ENCODE data around the gene PPP1R9B. TPM values are rescaled to one million over a fixed set of nuclear protein-coding genes. Genes with fewer than 3 reads are reported as not detected.
A peak's percentile ranks its signal among the peaks of the same experiment; 100 is the strongest.

Gene PPP1R9B
- total RNA-seq, 1 donor from 2014 or later, result 63.5 TPM

DNA sequence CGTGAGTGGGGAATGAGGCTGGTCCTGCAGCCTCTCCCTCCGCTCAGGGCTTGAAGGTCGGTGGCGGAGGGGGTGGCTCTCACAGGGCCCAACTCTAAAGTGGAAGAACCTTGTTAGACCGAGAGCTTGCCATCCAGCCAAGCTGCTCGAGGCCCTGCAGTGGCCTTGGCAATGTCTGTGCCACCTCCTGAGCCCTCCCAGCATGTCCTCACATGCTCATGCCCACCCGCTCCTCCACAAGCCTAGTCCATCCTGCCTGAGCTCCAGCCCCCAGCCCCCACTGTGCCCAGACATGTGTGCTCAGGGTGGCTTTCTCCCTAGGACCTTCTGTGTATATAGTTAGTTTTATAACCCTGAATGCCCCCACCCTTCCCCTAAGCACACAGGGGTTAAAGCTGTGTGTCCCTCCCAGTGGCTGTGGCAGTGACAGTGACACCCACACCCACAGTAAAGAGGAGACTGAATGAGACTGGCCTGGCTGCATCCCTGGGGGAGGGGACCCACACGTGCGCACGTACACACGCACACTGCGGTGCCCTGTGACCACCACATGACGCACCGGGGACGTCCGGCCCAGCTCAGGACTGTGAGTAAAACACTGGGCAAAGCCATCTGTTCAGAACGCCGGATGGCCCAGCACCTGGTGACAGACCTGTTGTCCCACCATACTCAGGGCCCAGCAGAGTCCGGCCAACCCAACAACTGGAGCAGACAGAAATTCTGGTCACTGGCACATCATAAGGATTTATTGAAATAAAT lies 39.7 kb downstream of the PPP1R9B start:
- DNase-seq (ENCODE audit: low spot score in 2 of 2), result no peak
- TF ChIP-seq, protein P1, sequence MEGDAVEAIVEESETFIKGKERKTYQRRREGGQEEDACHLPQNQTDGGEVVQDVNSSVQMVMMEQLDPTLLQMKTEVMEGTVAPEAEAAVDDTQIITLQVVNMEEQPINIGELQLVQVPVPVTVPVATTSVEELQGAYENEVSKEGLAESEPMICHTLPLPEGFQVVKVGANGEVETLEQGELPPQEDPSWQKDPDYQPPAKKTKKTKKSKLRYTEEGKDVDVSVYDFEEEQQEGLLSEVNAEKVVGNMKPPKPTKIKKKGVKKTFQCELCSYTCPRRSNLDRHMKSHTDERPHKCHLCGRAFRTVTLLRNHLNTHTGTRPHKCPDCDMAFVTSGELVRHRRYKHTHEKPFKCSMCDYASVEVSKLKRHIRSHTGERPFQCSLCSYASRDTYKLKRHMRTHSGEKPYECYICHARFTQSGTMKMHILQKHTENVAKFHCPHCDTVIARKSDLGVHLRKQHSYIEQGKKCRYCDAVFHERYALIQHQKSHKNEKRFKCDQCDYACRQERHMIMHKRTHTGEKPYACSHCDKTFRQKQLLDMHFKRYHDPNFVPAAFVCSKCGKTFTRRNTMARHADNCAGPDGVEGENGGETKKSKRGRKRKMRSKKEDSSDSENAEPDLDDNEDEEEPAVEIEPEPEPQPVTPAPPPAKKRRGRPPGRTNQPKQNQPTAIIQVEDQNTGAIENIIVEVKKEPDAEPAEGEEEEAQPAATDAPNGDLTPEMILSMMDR (IDR thresholded peaks at IDR 0.05), result no peak
- intact Hi-C loops (cut with DNase I), result loop anchor here (1.0 to 5.0 kb wide), 3 partner anchors 15 to 67 kb away; partner anchors contain the start of gene PDK2
- Histone ChIP-seq H3K9me3 (no peaks in the 10 kb centered on the region), H3K4me3 (no peak overlapping the region), H3K4me1 (peaks cover 13 to 20% of the 10 kb centered on the region in 2 donors), H3K27me3 (no peaks in the 10 kb centered on the region), H3K36me3 (peaks cover 42 to 45% of the 10 kb centered on the region in 2 donors), H3K27ac (peak overlapping the region; percentile 92 to 97)

DNA sequence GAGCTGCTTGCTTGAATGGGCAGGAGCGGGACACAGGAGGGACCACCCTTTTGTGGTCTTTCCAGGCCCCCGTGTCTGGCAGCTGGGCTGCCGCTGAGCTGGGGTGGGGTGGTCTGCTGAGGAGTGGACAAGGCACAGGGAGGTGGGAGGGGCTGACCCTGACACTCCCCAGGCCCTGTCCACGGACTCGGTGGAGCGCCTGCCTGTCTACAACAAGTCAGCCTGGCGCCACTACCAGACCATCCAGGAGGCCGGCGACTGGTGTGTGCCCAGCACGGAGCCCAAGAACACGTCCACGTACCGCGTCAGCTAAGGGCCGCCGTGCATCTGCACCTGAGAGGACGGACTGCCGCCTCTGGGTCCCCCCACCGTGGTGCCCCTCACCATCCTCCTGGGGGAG lies 40.7 kb downstream of the PPP1R9B start:
- intact Hi-C loops (cut with DNase I), result loop anchor here (5.0 kb wide), 2 partner anchors 38 to 68 kb away; no protein-coding TSS in a partner anchor
- Histone ChIP-seq H3K27ac (peak overlapping the region; percentile 92 to 97), H3K4me3 (no peak overlapping the region), H3K36me3 (peaks cover 50 to 54% of the 10 kb centered on the region in 2 donors), H3K9me3 (no peaks in the 10 kb centered on the region), H3K27me3 (no peaks in the 10 kb centered on the region), H3K4me1 (peaks cover 13 to 20% of the 10 kb centered on the region in 2 donors)
- no peak for DNase-seq (ENCODE audit: low spot score in 2 of 2)
- TF ChIP-seq, protein P1 (IDR thresholded peaks at IDR 0.05), result no peak

DNA sequence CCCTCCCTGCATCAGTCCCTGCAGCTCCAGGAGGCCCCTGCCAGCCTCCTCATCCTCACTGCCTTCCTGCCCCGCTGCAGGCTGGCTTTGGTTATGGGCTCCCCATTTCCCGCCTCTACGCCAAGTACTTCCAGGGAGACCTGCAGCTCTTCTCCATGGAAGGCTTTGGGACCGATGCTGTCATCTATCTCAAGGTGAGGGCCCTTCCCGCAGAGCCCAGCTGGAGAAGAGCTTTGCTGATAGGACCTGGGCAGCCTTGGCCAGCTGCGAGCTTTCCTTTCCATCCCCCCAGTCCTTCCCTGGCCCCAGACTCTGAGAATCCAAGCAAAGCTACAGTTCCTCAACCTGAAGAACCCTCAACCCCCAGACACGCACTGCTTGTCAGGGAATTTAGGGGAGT lies 41.3 kb downstream of the PPP1R9B start:
- H3K36me3 ChIP-seq, result peaks cover 50 to 55% of the 10 kb centered on the region in 2 donors
- DNase-seq (ENCODE audit: low spot score in 2 of 2), result no peak
- no peaks in the 10 kb centered on the region for H3K9me3 ChIP-seq
- peak overlapping the region in 1 of 2 donors; percentile 92 for H3K27ac ChIP-seq
- no peak overlapping the region for H3K4me3 ChIP-seq
- intact Hi-C loops (cut with DNase I), result no loop called here
- H3K27me3 ChIP-seq, result no peaks in the 10 kb centered on the region
- peaks cover 13 to 20% of the 10 kb centered on the region in 2 donors for H3K4me1 ChIP-seq
- TF ChIP-seq, protein P1 (IDR thresholded peaks at IDR 0.05), result no peak

DNA sequence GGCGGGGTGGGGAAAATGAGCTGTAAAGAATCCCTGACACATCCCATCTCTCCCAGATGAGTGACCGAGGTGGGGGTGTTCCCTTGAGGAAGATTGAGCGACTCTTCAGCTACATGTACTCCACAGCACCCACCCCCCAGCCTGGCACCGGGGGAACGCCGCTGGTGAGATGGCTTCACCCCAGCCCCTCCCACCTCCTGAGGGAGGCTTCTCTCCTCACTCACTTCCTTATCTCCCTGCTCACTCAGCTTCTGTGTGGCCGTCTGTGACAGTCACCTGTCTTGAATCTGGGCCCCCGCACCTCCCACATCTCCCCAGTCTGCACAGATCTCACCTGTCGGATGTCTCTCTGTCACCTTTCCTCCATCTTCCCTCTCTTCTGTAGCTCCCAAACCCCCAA lies 41.9 kb downstream of the PPP1R9B start:
- TF ChIP-seq, protein P1 (IDR thresholded peaks at IDR 0.05), result no peak
- H3K9me3 ChIP-seq, result no peaks in the 10 kb centered on the region
- peaks cover 13 to 20% of the 10 kb centered on the region in 2 donors for H3K4me1 ChIP-seq
- H3K4me3 ChIP-seq, result no peak overlapping the region
- no peak for DNase-seq (ENCODE audit: low spot score in 2 of 2)
- intact Hi-C loops (cut with DNase I), result no loop called here
- H3K36me3 ChIP-seq, result peaks cover 50 to 58% of the 10 kb centered on the region in 2 donors
- no peaks in the 10 kb centered on the region for H3K27me3 ChIP-seq
- H3K27ac ChIP-seq, result peak overlapping the region in 1 of 2 donors; percentile 28

DNA sequence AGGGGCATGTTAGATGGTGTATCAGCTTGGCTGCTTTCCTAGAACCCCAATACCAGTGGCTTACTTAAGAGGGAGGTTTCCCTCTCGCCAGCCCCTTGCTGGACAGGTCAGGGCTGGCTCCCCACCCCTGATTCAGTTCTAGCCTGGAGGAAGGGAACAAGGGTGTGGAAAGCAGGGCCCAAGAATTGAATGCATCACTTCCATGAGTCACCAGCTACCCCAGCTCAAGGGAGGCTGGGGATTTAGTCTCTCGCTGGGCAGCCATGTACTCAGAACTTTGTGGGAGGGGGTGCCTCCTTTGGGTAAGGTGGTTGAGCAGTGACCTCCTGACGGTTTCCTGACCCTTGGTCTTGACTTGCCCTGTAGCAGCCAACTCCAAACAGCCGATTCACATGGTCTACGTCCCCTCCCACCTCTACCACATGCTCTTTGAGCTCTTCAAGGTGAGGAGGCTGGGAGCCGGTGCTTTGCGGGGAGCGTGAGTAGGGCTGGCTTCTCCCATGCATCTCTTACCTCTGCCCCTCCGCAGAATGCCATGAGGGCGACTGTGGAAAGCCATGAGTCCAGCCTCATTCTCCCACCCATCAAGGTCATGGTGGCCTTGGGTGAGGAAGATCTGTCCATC lies 42.6 kb downstream of the PPP1R9B start:
- no peak for DNase-seq (ENCODE audit: low spot score in 2 of 2)
- Histone ChIP-seq H3K9me3 (no peaks in the 10 kb centered on the region), H3K27me3 (no peaks in the 10 kb centered on the region), H3K4me1 (peaks cover 13 to 19% of the 10 kb centered on the region in 2 donors), H3K4me3 (no peak overlapping the region), H3K36me3 (peaks cover 50 to 58% of the 10 kb centered on the region in 2 donors), H3K27ac (peak overlapping the region in 1 of 2 donors; percentile 28)
- intact Hi-C loops (cut with DNase I), result no loop called here
- TF ChIP-seq, protein P1 (IDR thresholded peaks at IDR 0.05), result no peak
